Ovary (tissue), 9 donors: ENCODE measurements around the gene COL24A1. TPM values are rescaled to one million over a fixed set of nuclear protein-coding genes. Genes with fewer than 3 reads are reported as not detected.

Experiments used
- DNase-seq, 5 donors: peaks; one replicate each; pipeline ENCODE4 v3.0.0-alpha.2; 2019 to 2020
- H3K27ac ChIP-seq, 2 donors: fragments of 200-600 bp; one replicate each; pipeline versions ENCODE4 v1.5.1 to v1.8.0; 2019 to 2022
- H3K27me3 ChIP-seq: fragments of 200-600 bp; one replicate; pipeline ENCODE4 v1.8.0; 2022
- H3K36me3 ChIP-seq: fragments of 200-600 bp; sonication (generic); one replicate; pipeline ENCODE4 v1.5.1; 2019
- H3K4me1 ChIP-seq: one replicate; pipeline ENCODE4 v1.8.1; 2013; ENCODE audit warnings: mild to moderate bottlenecking, moderate library complexity; ENCODE audit not compliant: insufficient read depth
- H3K4me3 ChIP-seq: fragments of 200-600 bp; sonication (generic); one replicate; pipeline ENCODE4 v1.5.1; 2017
- H3K9me3 ChIP-seq, 2 donors: fragments of 200-600 bp in 1 of 2; sonication (generic) in 1 of 2; one replicate each; pipeline versions ENCODE4 v1.5.1 to v1.8.1; 2013 to 2019; ENCODE audit warnings: mild to moderate bottlenecking in 1 of 2, moderate library complexity in 1 of 2
- EP300 ChIP-seq: sonication (generic); formaldehyde crosslinking; IDR thresholded peaks from one replicate; pipeline ENCODE4 v1.6.1; 2017; ENCODE audit warnings: antibody characterized with exemption
- POLR2A ChIP-seq: fragments of 450-650 bp; IDR thresholded peaks from one replicate; pipeline ENCODE4 v1.6.1; 2017; ENCODE audit warnings: antibody characterized with exemption, mild to moderate bottlenecking, moderate library complexity
- WGBS, 3 donors: extraction: QIAGEN DNeasy Blood & Tissue Kit in 1 of 3; methylation state at CpG; one replicate each; pipeline versions ENCODE4 v1.1.5 to v1.1.7; 2013 to 2017; 5-methylcytosine and 5-hydroxymethylcytosine counted together
- intact Hi-C, 4 donors: fragments of 100-400 bp; cut with DNase I; formaldehyde crosslinking; loops; one replicate each; pipeline versions ENCODE4 v1.11.0 to v1.15.1; 2022 to 2023
- polyA plus RNA-seq, 2 donors: library from polyadenylated mRNA; stranded (reverse); fragments of 200-250 nt in 1 of 2; fragments of 350-450 nt in 1 of 2; fragmentation: Illumina TruSeq in 1 of 2; extraction: RNeasy Lipid Tissue Mini Kit (QIAGEN cat#74804) in 1 of 2; gene quantifications; one replicate each; pipeline ENCODE4 v1.2.3, GENCODE V29; 2013 to 2014
- total RNA-seq, 7 donors: library from RNA; depleted of rRNA in 2 of 7; stranded (reverse); fragments of >200 nt in 2 of 7; fragmentation: NEBNext Ultra II Directional in 3 of 7; extraction: Animal tissue kit (Norgen Biotek cat#: 25700) in 3 of 7; gene quantifications; one replicate each; pipeline versions ENCODE4 v1.1.0 to v1.2.4, GENCODE V29; 2016 to 2023
- TF ChIP-seq, protein P1 (sequence below), 3 donors: fragments of 450-650 bp in 2 of 3; fragments of 200-600 bp in 1 of 3; IDR thresholded peaks; one replicate each; pipeline versions ENCODE4 v1.5.1 to v1.8.0; 2016 to 2022; ENCODE audit warnings: antibody characterized with exemption in 3 of 3, mild to moderate bottlenecking in 1 of 3
- donor health status: DM: no; HTN: no; CAD: no; lungs with moderate emphysema.
- donor health status: DM: no; HTN: no; CAD: no.
- donor health status: Bipolar disorder and iron deficiency.
- donor health status: DM: yes; HTN: yes; CAD: no.
- donor health status: DM: no; HTN: no; CAD: no.
- donor health status: DM: yes; HTN: yes; CAD: no.

COL24A1 gene
- total and polyA plus RNA-seq, 9 donors: 0.31 to 5.8 (median 0.74) TPM

DNA sequence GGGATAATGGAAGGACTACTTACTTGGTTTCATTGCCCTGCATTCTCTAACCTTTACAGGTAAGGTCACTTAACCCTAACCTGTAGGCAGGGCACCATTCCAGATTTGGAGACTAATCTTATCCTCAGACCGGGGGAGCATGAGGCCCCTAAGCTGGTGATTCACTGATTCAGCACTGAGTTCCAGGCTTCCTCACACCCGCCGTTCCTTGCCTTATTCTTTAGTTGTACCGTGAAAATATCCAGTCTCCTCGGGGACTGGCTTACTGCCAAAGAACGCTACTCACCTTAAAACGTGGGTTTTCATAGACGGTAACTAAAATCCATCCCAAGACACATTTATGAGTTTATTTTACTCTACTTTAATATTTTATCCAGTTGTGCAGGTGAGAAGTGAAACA is 44.3 kb upstream of the COL24A1 start:
- DNase-seq: no peak
- Histone ChIP-seq H3K4me1 (no peaks in the 10 kb centered on the region), H3K9me3 (no peaks in the 10 kb centered on the region), H3K27me3 (no peaks in the 10 kb centered on the region), H3K4me3 (no peak overlapping the region), H3K27ac (no peak overlapping the region), H3K36me3 (no peaks in the 10 kb centered on the region)
- intact Hi-C loops: no loop called here
- WGBS, 3 donors: 61 to 67% (median 66%) methylated on average over 8 of the region's 8 CpGs
- TF ChIP-seq POLR2A (no peak), EP300 (no peak)
- TF ChIP-seq, protein P1, sequence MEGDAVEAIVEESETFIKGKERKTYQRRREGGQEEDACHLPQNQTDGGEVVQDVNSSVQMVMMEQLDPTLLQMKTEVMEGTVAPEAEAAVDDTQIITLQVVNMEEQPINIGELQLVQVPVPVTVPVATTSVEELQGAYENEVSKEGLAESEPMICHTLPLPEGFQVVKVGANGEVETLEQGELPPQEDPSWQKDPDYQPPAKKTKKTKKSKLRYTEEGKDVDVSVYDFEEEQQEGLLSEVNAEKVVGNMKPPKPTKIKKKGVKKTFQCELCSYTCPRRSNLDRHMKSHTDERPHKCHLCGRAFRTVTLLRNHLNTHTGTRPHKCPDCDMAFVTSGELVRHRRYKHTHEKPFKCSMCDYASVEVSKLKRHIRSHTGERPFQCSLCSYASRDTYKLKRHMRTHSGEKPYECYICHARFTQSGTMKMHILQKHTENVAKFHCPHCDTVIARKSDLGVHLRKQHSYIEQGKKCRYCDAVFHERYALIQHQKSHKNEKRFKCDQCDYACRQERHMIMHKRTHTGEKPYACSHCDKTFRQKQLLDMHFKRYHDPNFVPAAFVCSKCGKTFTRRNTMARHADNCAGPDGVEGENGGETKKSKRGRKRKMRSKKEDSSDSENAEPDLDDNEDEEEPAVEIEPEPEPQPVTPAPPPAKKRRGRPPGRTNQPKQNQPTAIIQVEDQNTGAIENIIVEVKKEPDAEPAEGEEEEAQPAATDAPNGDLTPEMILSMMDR (IDR thresholded peaks at IDR 0.05): no peak

DNA sequence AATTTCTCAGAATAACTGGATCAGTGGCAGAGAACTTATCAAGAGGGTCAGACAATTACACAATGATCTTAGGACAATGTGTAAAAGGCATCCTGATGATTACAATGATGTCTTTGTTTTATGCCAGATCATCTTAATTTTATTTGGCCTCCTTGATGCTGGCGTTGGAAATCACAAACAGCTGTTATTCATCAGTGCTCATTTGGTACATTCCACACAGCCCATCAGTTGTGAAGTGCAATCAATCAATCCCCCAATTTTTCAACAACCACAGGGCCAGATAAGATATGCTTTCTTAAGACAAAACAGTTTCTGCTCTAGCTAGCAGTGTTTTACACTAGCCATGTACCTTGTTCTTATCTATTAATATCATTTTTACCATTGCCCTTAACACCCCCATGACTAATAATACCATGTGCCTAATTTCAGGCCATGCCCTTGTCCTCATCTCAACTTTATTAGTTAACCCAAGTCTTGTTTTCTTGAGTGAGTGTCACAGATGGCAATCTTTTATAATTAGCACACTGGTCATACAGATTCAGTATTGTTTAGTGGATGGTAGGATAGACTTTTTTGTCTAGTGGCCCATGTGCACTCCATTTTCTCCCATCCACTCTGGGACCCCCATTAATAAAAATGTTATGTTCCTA is 40.8 kb upstream of the COL24A1 start:
- 17 to 22% (median 21%) methylated on average over 1 of the region's 1 CpG for WGBS, 3 donors
- Histone ChIP-seq H3K27ac (no peak overlapping the region), H3K27me3 (no peaks in the 10 kb centered on the region), H3K4me1 (no peaks in the 10 kb centered on the region), H3K4me3 (no peak overlapping the region), H3K9me3 (no peaks in the 10 kb centered on the region), H3K36me3 (no peaks in the 10 kb centered on the region)
- no peak for DNase-seq
- intact Hi-C loops: no loop called here
- no peak for TF ChIP-seq EP300
- no peak for TF ChIP-seq POLR2A
- TF ChIP-seq, protein P1 (IDR thresholded peaks at IDR 0.05): no peak

DNA sequence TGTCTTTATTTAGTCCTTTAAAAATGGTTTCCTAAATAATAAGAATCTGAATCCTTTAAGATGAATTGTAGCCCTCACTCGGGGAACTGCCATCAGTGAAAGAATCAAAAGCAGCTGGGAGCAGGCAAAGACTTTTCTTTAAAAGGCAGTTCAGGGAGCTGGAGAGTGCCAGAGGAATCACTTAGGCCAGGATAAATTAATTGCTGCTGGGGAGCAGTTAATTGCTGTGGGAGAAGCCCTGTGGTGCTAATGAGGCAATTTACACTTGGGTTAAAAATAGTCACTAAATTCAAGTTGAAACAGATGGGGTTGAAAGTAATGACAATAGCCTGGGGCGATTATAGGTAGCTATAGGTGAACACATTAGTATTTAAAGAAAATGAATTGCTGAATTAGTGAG is 38.7 kb upstream of the COL24A1 start:
- Histone ChIP-seq H3K36me3 (no peaks in the 10 kb centered on the region), H3K27me3 (no peaks in the 10 kb centered on the region), H3K4me1 (no peaks in the 10 kb centered on the region), H3K27ac (no peak overlapping the region), H3K4me3 (no peak overlapping the region), H3K9me3 (no peaks in the 10 kb centered on the region)
- no peak for DNase-seq
- WGBS, 3 donors: 67 to 82% (median 81%) methylated on average over 2 of the region's 2 CpGs
- TF ChIP-seq POLR2A (no peak), EP300 (no peak)
- TF ChIP-seq, protein P1 (IDR thresholded peaks at IDR 0.05): no peak
- intact Hi-C loops: no loop called here

DNA sequence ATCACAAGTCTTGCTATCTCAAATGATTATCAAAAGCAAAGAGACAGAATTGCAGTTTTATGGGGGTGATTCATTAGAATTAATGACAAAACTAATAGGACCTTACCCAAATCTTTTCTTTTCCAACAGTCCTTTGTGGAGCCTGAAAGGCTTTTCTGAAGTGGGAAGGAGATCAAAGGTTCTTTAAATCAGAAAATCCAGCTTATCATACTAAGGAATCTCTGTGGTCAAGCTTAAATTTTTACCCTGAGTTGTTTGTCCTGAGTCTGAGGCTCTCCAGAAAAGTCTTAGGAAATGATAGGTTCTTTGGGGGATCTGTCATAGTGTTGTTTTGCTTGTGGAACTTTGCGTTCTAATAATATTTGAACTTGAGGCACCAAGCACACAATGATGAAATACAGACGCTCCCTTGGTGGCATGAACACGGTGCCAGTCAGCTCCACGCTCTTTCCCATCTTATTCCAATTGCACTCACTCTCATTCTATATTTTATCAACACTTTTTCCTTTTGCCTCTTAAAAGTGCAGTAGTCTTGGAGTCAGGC is 38.0 kb upstream of the COL24A1 start:
- Histone ChIP-seq H3K4me3 (no peak overlapping the region), H3K27me3 (no peaks in the 10 kb centered on the region), H3K36me3 (no peaks in the 10 kb centered on the region), H3K4me1 (no peaks in the 10 kb centered on the region), H3K9me3 (no peaks in the 10 kb centered on the region), H3K27ac (no peak overlapping the region)
- TF ChIP-seq EP300 (no peak), POLR2A (no peak)
- TF ChIP-seq, protein P1 (IDR thresholded peaks at IDR 0.05): no peak
- intact Hi-C loops: no loop called here
- WGBS, 3 donors: 81 to 87% (median 85%) methylated on average over 4 of the region's 4 CpGs
- no peak for DNase-seq
